Neutrophil (primary cell): ENCODE data around the gene GPR32.
"Not testable (repeated sequence)": the region's sequence is repeated elsewhere in the genome, so short reads cannot be mapped to it uniquely, and the experiment has no call there.

Source experiments
- H3K27ac ChIP-seq: fragments of 200-600 bp; sonication (generic); 2 replicates; pipeline ENCODE4 v1.5.1; 2016; ENCODE audit warnings: mild to moderate bottlenecking, moderate library complexity
- H3K27me3 ChIP-seq: fragments of 200-600 bp; sonication (generic); 2 replicates; pipeline ENCODE4 v1.6.0; 2016; ENCODE audit warnings: mild to moderate bottlenecking
- H3K36me3 ChIP-seq: fragments of 200-600 bp; sonication (generic); 2 replicates; pipeline ENCODE4 v1.5.1; 2017
- H3K4me1 ChIP-seq, 2 experiments: fragments of 200-600 bp in 1 of 2; sonication (generic) in 1 of 2; 1 replicate in 1 of 2; 2 replicates in 1 of 2; pipeline versions ENCODE4 v1.5.1 to v1.6.1; 2013 to 2016; ENCODE audit warnings: low read depth in 1 of 2, low read length in 1 of 2, mild to moderate bottlenecking in 1 of 2, moderate library complexity in 1 of 2; ENCODE audit not compliant: control insufficient read depth in 1 of 2, insufficient read depth in 1 of 2
- H3K4me3 ChIP-seq, 2 experiments: fragments of 200-600 bp in 1 of 2; sonication (generic) in 1 of 2; 1 replicate in 1 of 2; 2 replicates in 1 of 2; pipeline ENCODE4 v1.5.1; 2013 to 2016; ENCODE audit warnings: low read depth in 1 of 2, low read length in 1 of 2, mild to moderate bottlenecking in 1 of 2, moderate library complexity in 1 of 2
- H3K9me3 ChIP-seq: fragments of 200-600 bp; sonication (generic); 2 replicates; pipeline ENCODE4 v1.5.1; 2016
- TF ChIP-seq, protein P1 (sequence below): fragments of 200-600 bp; sonication (generic); IDR thresholded peaks from 2 replicates; pipeline ENCODE4 v1.5.1; 2016; ENCODE audit warnings: antibody characterized with exemption

Gene GPR32

GRCh38 chr19:50777830-50778303 lies 7.6 kb downstream of the GPR32 start:
- no peaks in the 10 kb centered on the region for H3K36me3 ChIP-seq
- H3K9me3 ChIP-seq: no peaks in the 10 kb centered on the region
- no peak overlapping the region for H3K27ac ChIP-seq
- H3K4me3 ChIP-seq: no peak overlapping the region
- TF ChIP-seq, protein P1, sequence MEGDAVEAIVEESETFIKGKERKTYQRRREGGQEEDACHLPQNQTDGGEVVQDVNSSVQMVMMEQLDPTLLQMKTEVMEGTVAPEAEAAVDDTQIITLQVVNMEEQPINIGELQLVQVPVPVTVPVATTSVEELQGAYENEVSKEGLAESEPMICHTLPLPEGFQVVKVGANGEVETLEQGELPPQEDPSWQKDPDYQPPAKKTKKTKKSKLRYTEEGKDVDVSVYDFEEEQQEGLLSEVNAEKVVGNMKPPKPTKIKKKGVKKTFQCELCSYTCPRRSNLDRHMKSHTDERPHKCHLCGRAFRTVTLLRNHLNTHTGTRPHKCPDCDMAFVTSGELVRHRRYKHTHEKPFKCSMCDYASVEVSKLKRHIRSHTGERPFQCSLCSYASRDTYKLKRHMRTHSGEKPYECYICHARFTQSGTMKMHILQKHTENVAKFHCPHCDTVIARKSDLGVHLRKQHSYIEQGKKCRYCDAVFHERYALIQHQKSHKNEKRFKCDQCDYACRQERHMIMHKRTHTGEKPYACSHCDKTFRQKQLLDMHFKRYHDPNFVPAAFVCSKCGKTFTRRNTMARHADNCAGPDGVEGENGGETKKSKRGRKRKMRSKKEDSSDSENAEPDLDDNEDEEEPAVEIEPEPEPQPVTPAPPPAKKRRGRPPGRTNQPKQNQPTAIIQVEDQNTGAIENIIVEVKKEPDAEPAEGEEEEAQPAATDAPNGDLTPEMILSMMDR: no peak
- H3K27me3 ChIP-seq: peaks cover 80% of the 10 kb centered on the region
- H3K4me1 ChIP-seq: no peaks in the 10 kb centered on the region

DNA sequence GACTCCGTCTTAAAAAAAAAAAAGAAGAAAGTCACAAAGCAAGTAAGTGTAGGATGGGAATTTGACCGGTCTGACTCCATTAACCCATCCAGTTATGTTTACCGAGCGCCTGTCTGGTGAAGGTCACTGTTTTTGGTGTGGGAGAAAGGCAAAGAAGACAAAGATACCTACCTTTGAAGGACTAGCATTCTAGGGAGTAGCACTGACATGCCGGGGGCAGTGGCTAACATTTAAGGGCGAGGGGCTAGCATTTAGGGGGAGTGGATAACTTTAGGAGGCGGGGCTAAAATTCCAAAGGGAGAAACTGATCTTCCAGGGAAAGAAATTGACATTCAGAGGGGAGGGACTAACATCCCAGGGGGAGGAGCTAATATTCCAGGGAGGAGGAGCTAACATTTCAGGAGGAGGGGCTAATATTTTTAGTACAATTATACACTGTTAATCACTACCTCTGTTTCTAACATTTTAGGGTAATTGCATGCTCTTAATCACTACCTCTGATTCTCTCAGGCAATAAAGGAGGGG lies 8.7 kb downstream of the GPR32 start:
- TF ChIP-seq, protein P1: no peak
- no peaks in the 10 kb centered on the region for H3K4me1 ChIP-seq
- no peaks in the 10 kb centered on the region for H3K9me3 ChIP-seq
- peaks cover 81% of the 10 kb centered on the region for H3K27me3 ChIP-seq
- H3K4me3 ChIP-seq: no peak overlapping the region
- no peak overlapping the region for H3K27ac ChIP-seq
- no peaks in the 10 kb centered on the region for H3K36me3 ChIP-seq

DNA sequence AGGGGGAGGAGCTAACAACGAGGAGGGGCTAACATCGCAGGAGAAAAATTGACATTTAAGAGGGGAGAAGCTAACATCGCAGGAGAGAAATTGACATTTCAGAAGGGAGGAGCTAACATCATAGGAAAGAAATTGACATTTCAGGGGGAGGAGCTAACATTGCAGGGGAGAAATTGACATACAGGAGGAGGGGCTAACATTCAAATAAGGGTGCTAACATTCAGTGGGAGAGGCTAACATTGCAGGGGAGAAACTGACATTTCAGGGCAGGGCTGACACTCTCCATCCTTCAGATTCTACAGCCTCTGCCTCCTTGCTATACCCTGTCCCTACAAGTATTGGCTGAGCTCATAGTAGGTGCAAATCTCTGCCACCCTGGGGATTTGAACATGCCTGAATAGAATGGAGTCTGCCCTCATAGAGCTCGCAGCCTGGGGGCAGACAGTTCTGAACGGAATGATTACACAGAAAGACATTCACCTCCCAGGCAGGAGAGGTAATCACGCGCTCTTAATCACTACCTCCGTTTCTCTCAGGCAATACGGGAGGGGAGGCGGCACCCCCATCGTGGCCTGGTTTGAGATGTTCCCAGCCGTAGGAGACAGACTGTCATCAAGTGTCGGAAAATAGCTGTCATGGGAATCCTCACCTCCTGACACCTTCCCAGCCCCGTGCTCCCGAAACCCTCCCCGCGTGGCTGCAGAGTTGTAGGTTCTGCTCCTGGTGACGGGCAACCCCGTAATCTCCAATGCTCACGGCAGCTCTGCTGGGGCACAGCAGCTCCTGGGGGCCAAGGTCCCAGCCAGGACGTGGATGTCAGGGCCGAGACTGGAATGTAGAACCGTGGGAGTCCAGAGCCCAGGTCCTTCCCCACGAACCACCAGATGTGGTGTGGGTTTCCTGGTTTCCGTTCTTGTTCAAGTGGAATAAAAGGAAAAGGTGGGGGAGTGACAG lies 9.5 kb downstream of the GPR32 start:
- H3K27ac ChIP-seq: no peak overlapping the region

GRCh38 chr19:50780753-50781435 lies 10.6 kb downstream of the GPR32 start:
- TF ChIP-seq, protein P1: no peak
- no peak overlapping the region for H3K4me3 ChIP-seq
- H3K4me1 ChIP-seq: no peaks in the 10 kb centered on the region
- H3K9me3 ChIP-seq: no peaks in the 10 kb centered on the region
- H3K36me3 ChIP-seq: no peaks in the 10 kb centered on the region
- H3K27me3 ChIP-seq: peaks cover 68% of the 10 kb centered on the region
- H3K27ac ChIP-seq: no peak overlapping the region

More for the DNA sequence above, 9.5 kb downstream of the GPR32 start:
- Histone ChIP-seq H3K9me3 (no peaks in the 10 kb centered on the region), H3K4me3 (no peak overlapping the region), H3K4me1 (no peaks in the 10 kb centered on the region), H3K36me3 (no peaks in the 10 kb centered on the region), H3K27me3 (peaks cover 78% of the 10 kb centered on the region)
- TF ChIP-seq, protein P1: no peak

GRCh38 chr19:50783848-50784152 lies 13.5 kb downstream of the GPR32 start:
- not testable (repeated sequence) for H3K4me3 ChIP-seq, H3K9me3 ChIP-seq, H3K36me3 ChIP-seq, H3K4me1 ChIP-seq, H3K27ac ChIP-seq
- H3K27me3 ChIP-seq: peaks cover 41% of the 10 kb centered on the region

DNA sequence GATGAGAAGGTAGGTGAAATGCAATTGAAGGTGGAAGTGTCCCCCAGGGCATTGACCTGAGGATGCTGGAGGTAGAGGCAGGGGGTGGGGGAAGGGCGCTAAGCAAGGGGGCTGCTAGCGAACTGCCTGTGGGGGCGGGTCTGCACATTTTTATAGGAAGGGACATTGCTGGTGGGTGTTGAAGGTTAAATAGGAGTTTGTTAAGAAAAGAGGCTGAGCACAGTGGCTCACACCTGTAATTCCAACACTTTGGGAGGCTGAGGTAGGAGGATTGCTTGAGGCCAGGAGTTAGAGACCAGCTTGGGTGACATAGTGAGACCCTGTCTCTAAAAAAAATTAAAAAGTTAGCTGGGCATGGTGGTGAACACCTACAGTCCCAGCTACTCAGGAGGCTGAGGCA lies 14.4 kb downstream of the GPR32 start:
- Histone ChIP-seq H3K36me3 (no peaks in the 10 kb centered on the region), H3K27ac (no peak overlapping the region), H3K4me1 (no peaks in the 10 kb centered on the region), H3K27me3 (peaks cover 32% of the 10 kb centered on the region), H3K4me3 (no peak overlapping the region), H3K9me3 (no peaks in the 10 kb centered on the region)
- TF ChIP-seq, protein P1: no peak
